Hematopoietic multipotent progenitor cell treated with erythropoietin and hydrocortisone succinate and interleukin-3 and kit ligand, for 8 days (in vitro differentiated cells): ENCODE measurements around the gene PTH2R.
A peak's percentile ranks its signal among the peaks of the same experiment; 100 is the strongest.
"Not testable (repeated sequence)": the region's sequence is repeated elsewhere in the genome, so short reads cannot be mapped to it uniquely, and the experiment has no call there.

Experiments
- DNase-seq: peaks from one replicate; pipeline ENCODE4 v3.0.0-alpha.2; 2015

PTH2R gene

DNA sequence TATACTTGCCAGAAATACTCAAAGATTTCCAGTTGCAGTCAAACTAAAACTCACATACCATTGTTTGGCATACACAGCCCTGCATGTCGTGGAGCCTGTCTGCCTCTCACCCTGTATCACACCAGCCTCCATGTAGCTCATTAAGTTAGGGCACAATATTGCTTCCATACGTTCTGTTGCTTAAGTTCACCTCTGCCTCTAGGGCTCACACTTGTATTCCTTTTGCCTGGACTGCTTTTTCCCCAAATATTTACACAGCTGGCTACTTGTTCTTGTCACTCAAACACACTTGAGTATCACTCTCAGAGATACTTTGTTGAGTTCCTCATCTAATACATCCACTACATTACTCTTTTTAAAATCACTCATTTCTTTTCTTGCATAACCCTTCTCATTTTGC is 83.1 kb downstream of the PTH2R start:
- no peak for DNase-seq

DNA sequence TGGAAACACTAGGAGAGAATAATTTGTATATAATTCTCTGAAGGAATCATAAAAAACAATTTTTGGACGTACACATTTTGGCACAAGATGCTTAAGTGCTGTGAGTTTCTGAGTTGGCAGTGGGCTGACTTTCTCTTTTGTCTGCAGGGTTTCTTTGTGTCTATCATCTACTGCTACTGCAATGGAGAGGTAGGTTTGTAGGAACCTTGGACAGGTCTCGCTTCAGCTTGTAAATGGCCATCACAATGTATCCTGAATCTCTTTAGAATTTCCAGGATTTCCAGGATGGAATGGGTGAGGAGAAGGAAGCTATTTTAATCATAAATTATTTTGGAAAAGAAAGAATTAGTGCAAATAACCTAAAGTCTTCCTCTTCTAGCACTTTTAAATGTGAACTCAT is 83.9 kb downstream of the PTH2R start:
- no peak for DNase-seq

DNA sequence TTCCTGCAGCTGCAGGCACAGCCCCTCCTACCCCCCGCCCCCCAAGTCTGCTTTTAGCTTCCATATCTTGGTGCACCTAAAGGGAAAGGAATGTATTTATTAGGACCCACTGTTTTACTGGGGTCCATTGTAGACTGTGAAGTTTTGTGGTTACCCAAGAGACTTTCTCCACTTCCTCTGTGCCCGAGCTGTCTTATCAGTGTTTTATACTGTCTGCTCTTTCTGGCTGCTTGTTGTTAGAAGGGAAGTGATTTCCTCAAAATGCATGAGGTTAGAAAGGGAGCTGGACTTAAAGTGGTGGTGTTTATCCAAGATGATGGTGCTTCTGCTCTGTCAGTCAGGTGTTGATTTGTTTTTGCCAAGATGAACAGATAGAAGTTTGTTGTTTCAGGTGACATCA is 85.0 kb downstream of the PTH2R start:
- DNase-seq: peak; percentile 50

DNA sequence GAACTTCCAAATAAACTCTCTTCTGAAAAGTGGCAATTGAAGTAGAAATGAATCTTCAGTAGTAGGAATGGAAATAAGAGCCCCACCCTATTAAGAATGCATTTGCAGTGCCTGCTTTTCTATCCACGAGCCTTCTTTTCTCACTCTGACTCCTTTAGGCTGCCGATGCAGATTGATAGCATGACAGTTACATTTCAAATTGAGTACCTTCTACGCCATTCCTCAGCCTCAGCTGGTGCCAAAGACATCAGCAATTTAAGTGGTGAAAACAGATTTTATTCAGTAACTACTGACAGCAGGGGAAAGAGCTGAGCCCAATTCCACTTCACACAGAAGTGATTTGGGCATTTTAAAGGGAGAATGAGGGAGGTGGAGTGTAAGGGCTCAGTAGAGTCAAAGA is 85.5 kb downstream of the PTH2R start:
- no peak for DNase-seq

DNA sequence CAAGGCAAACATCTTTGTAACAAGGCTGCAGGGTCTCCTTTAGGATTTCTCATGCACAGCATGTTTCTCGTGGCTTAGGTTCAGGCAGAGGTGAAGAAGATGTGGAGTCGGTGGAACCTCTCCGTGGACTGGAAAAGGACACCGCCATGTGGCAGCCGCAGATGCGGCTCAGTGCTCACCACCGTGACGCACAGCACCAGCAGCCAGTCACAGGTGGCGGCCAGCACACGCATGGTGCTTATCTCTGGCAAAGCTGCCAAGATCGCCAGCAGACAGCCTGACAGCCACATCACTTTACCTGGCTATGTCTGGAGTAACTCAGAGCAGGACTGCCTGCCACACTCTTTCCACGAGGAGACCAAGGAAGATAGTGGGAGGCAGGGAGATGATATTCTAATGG is 86.6 kb downstream of the PTH2R start:
- DNase-seq: no peak

DNA sequence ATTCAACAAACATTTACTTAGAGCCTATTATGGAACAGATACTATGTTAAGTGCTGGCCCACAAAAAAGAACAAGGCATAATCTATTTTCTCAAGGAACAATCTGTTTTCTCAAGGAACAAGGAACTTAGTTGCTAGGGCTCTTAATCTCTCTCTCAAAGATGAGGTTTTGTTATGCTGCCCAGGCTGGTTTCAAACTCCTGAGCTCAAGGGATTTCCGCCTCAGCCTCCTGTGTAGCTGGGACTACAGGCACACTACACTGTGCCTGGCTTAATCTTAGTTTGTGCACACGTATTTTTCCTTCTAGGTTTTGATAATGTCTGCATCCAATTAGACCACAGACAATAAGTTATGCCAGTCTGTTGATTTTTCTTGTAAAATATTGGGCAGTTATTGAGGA is 89.5 kb downstream of the PTH2R start:
- DNase-seq: no peak

DNA sequence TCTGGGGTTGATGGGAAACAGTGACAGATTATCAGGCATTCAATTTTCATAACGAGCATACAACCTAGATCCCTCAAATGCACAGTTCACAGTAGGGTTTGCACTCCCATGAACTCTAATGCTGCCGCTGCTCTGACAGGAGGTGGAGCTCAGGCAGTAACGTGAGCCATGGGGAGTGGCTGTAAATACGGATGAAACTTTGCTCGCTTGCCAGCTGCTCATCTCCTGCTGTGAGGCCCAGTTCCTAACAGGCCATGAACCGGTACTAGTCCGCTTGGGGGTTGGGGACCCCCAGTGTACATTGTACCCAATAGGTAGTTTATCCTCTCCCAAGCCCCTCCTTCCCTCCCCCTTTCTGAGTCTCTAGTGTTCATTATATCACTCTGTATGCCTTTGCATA is 94.6 kb downstream of the PTH2R start:
- DNase-seq: no peak

DNA sequence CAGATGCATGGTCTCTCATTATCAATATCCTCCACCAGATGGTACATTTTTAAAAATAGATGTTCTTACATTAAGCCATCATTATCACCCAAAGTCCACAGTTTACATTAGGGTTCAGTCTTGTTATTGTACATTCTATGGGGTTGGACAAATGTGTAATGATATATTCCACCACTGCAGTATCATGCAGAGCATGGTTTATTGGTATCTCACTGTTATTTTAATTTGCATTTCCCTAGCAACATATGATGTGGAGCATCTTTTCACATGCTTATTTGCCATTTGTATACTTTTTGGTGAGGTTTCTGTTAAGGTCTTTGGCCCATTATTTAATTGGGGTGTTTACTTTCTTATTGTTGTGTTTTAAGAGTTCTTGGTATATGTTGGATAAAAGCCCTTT is 95.7 kb downstream of the PTH2R start:
- no peak for DNase-seq

DNA sequence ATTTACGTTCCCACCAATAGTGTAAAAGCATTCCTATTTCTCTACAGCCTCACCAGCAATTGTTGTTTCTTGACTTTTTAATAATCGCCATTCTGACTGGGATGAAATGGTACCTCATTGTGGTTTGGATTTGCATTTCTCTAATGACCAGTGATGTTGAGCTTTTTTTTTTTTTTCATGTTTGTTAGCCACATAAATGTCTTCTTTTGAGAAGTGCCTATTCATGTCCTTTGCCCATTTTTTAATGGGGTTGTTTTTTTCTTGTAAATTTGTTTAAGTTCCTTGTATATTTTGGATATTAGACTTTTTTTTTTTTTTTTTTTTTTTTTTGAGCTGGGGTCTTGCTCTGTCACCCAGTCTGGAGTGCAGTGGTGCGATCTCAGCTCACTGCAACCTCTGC is 98.8 kb downstream of the PTH2R start:
- DNase-seq: not testable (repeated sequence)

DNA sequence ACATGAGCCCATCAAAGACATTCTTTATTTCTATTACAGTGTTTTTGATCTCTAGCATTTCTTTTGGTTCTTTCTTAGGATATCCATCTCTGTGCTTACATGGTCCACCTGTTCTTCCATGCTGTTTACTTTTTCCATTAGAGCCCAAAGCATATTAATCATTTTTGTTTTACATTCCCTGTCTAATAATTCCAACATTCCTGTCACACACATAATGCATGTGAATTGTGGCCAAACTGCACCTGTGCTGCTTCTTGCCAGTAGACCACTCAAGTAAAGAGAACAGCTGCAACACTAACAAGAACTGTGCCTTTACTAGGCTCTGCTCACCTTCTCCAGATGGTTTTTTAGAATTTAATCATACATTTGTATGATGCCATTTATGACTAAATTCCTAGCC is 103.0 kb downstream of the PTH2R start:
- DNase-seq: no peak

DNA sequence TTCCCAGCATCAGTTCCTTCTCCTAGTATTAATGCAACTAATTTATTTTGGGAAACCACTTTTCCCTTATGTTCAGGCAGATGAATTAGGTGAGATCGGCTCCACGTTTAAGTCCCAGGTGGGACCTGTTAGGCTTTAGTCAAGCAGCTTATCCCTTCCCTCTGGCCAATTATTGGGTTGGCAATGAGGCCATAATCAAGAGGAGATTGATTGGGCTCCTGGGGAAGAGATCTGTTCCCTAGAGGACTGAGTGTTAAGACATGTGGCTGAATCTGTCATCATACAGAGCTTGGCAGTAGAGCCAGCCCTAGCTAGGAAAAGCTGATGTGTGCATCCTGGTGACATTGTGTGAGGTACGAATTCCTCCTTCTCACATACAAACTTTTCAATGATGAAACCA is 104.4 kb downstream of the PTH2R start:
- no peak for DNase-seq

DNA sequence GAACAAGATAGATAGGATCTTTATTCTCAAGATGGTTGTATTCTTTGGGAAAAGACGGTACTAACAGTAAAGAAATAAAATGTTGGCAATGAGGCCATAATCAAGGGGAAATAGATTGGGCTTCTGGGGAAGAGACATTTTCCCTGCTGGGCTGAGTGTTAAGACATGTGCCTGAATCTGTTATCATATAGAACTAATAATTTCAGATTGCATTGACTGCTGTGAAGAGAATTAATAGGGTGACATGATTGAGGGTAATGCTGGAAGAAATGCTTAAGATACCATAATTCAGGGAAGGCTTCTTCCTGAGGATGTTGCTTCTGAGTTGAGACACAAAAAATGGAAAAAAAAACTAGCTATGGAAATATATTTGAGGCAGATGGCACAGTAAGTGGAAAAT is 105.0 kb downstream of the PTH2R start:
- no peak for DNase-seq

DNA sequence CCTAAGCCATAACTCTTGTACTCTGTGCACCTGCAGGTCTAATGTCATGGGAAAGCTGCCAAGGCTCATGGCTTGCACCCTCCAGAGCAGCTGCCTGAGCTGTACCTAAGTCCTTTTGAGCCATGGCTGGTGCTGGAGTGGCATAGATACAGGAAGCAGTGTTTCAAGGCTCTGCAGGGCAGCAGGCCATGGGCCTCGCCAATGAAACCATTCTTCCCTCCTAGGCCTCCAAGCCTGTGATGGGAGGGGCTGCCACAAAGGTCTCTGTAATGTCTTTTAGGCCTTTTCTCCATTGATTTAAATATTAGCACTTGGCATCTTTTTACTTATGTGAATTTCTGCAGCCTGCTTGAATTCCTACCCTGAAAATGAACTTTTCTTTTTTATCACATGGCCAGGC is 108.5 kb downstream of the PTH2R start:
- DNase-seq: no peak

DNA sequence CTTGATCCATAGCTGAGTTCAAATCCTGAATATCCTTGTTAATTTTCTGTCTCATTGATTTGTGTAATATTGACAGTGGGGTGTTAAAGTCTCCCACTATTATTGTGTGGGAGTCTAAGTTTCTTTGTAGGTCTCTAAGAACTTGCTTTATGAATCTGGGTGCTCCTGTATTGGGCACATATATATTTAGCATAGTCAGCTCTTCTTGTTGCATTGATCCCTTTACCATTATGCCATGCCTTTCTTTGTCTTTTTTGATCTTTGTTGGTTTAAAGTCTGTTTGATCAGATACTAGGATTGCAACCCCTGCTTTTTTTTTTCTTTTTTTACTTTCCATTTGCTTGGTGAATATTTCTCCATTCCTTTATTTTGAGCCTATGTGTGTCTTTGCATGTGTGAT is 116.5 kb downstream of the PTH2R start:
- not testable (repeated sequence) for DNase-seq

DNA sequence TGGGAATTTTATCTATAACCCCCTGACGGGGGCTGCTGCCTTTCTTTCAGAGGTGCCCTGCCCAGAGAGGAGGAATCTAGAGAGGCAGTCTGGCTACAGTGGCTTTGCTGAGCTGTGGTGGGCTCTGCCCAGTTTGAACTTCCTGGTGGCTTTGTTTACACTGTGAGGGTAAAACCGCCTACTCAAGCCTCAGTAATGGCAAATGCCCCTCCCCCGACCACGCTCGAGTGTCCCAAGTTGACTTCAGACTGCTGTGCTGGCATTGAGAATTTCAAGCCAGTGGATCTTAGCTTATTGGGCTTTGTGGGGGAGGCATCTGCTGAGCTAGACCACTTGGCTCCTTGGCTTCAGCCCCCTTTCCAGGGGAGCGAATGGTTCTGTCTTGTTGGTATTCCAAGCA is 118.6 kb downstream of the PTH2R start:
- DNase-seq: not testable (repeated sequence)

DNA sequence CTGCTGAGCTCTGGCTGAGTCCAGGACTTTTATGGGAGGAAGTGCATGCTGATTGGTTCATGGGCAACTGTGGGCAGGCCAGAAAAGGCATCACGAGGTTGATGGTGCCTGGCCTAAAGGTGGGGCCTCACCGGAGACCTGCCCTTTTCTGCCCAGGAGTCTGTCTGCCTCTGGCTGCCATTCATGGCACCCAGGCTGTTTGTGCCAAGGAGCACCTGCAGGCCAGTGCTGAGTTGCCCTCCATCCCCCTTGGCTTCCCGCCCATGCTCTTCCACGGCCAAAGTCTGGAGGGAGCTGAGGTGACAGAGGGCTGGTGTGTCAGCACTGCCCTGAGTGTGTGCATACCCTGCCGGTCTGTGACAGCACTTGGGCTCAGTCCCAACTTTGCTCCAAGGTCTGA is 123.2 kb downstream of the PTH2R start:
- DNase-seq: no peak

DNA sequence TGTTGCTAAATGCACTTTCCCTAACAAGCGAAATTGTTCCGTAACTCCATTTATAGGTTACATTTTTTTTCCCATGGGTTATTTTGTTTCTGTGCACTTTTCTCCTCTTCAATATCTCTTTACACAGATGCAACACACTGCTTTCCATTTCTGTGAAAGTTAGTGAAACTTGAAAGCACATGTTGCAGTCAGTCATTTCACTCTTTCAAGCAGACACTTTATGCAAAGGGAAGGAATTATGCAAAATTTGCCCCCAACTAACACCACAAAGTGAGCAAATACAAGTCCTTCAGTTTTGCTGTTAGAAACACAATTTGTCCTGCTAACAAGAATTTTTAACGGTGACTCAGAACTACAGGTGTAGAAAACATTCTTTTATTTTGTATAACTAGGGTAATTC is 124.8 kb downstream of the PTH2R start:
- no peak for DNase-seq

DNA sequence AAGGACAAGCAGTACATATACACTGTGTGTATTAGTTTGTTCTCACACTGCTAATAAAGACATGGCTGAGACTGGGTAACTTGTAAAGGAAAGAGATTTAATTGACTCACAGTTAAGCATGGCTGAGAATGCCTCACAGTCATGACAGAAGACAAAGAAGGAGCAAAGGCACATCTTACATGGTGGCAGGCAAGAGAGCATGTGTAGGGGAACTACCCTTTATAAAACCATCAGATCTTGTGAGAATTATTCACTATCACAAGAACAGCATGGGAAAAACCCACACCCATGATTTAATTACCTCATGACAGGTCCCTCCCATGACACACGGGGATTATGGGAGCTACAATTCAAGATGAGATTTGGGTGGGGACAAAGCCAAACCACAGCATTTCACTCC is 129.0 kb downstream of the PTH2R start:
- DNase-seq: not testable (repeated sequence)

DNA sequence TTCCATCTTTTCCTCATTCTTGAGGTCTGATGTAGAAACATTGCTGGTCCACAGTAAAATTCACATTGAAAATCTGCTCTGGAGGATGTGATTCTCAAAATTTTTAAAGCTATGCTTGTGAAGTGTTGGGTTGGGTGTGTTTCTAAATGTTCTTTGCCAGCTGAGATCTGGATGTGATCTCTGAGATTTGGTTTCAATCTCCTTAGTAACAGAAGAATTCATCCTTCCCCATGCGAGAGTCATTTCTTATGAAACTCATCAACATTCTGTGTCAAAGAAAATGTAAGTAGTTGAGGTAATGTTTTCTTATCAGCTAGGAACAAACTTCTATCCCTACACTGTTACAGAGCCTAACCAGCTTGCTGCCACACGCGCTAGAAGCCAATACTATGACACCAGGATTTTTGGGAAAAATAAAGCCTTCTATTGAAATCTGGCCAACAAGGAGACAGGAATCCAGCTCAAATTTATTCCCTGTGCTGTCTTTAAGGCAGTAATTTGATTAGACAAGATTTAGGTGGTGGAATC is 134.9 kb downstream of the PTH2R start:
- peak; percentile 62 for DNase-seq

DNA sequence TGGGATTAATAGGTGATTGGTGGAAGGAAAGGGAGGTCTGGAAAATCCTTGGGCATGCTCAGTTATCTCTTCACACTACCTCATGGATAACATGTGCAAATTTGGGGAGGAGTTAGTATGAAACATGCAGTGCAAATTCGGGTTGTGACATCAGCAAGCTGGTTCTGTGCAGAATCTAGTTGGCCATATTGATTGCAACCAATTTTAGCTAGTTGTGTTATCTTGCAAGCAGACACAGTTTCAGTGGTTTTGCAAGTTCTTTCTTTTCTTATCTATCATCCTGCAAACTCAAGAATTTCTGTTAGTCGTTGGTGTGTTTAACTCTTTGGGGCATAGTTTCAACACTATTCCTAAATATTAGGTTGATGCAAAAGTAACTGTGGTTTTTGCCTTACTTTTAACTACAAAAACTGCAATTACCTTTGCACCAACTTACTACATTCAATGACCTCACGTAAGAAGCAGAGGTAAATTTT is 135.4 kb downstream of the PTH2R start:
- DNase-seq: peak; percentile 95

DNA sequence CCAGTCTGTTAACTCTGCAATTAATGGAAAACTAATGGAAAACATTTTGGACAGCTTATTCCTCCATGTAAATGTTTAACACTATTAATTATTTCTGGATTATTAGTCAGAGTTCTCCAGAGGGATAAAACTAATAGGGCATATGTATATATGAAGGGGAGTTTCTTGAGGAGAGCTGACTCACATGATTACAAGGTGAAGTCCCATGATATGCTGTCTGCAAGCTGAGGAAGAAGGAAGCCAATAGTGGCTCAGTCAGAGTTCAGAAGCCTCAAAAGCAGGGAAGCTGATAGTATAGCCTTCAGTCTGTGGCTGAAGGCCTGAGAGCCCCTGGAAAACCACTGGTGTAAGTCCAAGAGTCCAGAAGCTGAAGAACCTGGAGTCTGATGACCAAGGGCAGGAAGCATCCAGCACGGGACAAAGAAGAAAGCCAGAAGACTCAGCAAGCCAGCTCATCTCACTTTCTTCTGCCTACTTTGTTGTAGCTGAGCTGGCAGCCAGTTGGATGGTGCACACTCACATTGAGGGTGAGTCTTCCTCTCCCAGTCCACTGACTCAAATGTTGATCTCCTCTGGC is 136.0 kb downstream of the PTH2R start:
- peak; percentile 80 for DNase-seq
